ENCODE results near the gene RALGPS2.
"Not testable (repeated sequence)": the region's sequence is repeated elsewhere in the genome, so short reads cannot be mapped to it uniquely, and the experiment has no call there.

The RALGPS2 gene

GRCh38 chr1:178749581-178750166, 24.6 kb downstream of the RALGPS2 start:
- Mint-ChIP-seq H3K27me3 (ENCODE audit: low read depth) (no peaks in the 10 kb centered on the region), H3K9me3 (peaks cover 6% of the 10 kb centered on the region), H3K36me3 (ENCODE audit: low read depth) (peaks cover 50% of the 10 kb centered on the region), H3K27ac (no peak overlapping the region), H3K4me3 (no peak overlapping the region), H3K4me1 (no peaks in the 10 kb centered on the region)
- TF ChIP-seq CTCF (IDR thresholded peaks at IDR 0.05; ENCODE audit: unreplicated experiment in 3 of 3): no peak

GRCh38 chr1:178751046-178751445, 26.0 kb downstream of the RALGPS2 start:
- Mint-ChIP-seq H3K9me3 (peaks cover 18% of the 10 kb centered on the region), H3K27ac (no peak overlapping the region), H3K4me1 (no peaks in the 10 kb centered on the region), H3K36me3 (ENCODE audit: low read depth) (peaks cover 55% of the 10 kb centered on the region), H3K27me3 (ENCODE audit: low read depth) (no peaks in the 10 kb centered on the region), H3K4me3 (no peak overlapping the region)
- TF ChIP-seq CTCF (IDR thresholded peaks at IDR 0.05; ENCODE audit: unreplicated experiment in 3 of 3): no peak

GRCh38 chr1:178752891-178753290, 27.8 kb downstream of the RALGPS2 start:
- peaks cover 32% of the 10 kb centered on the region for H3K9me3 Mint-ChIP-seq
- H3K27me3 Mint-ChIP-seq (ENCODE audit: low read depth): no peaks in the 10 kb centered on the region
- no peaks in the 10 kb centered on the region for H3K4me1 Mint-ChIP-seq
- no peak overlapping the region for H3K27ac Mint-ChIP-seq
- peaks cover 56% of the 10 kb centered on the region for H3K36me3 Mint-ChIP-seq (ENCODE audit: low read depth)
- no peak for TF ChIP-seq CTCF (IDR thresholded peaks at IDR 0.05; ENCODE audit: unreplicated experiment in 3 of 3)
- H3K4me3 Mint-ChIP-seq: no peak overlapping the region

- H3K36me3 Mint-ChIP-seq (ENCODE audit: low read depth): peaks cover 71% of the 10 kb centered on the region
Observed at GRCh38 chr1:178754655-178755256, 29.7 kb downstream of the RALGPS2 start.

GRCh38 chr1:178768423-178768822, 43.4 kb downstream of the RALGPS2 start:
- no peaks in the 10 kb centered on the region for H3K27me3 Mint-ChIP-seq (ENCODE audit: low read depth)
- TF ChIP-seq CTCF (IDR thresholded peaks at IDR 0.05; ENCODE audit: unreplicated experiment in 3 of 3): peak in 2 of 3 experiments; percentile 18 to 33
- no peak overlapping the region for H3K4me3 Mint-ChIP-seq
- peaks cover 79% of the 10 kb centered on the region for H3K36me3 Mint-ChIP-seq (ENCODE audit: low read depth)
- H3K9me3 Mint-ChIP-seq: peaks cover 56% of the 10 kb centered on the region
- no peak overlapping the region for H3K27ac Mint-ChIP-seq
- no peaks in the 10 kb centered on the region for H3K4me1 Mint-ChIP-seq

More at GRCh38 chr1:178754655-178755256, 29.7 kb downstream of the RALGPS2 start:
- H3K9me3 Mint-ChIP-seq: peaks cover 49% of the 10 kb centered on the region
- not testable (repeated sequence) for H3K27ac Mint-ChIP-seq; H3K27me3 Mint-ChIP-seq (ENCODE audit: low read depth); H3K4me3 Mint-ChIP-seq; H3K4me1 Mint-ChIP-seq

GRCh38 chr1:178772952-178773351, 47.9 kb downstream of the RALGPS2 start:
- Mint-ChIP-seq H3K36me3 (ENCODE audit: low read depth) (peaks cover 52% of the 10 kb centered on the region), H3K4me1 (no peaks in the 10 kb centered on the region), H3K9me3 (peaks cover 17% of the 10 kb centered on the region), H3K4me3 (no peak overlapping the region), H3K27me3 (ENCODE audit: low read depth) (no peaks in the 10 kb centered on the region), H3K27ac (no peak overlapping the region)
- no peak for TF ChIP-seq CTCF (IDR thresholded peaks at IDR 0.05; ENCODE audit: unreplicated experiment in 3 of 3)
